NCI-H524 treated with DMSO at 0.1 percent for 48 hours (cell line): ENCODE results near the gene CCR2.

Experiments used
- DNase-seq: peaks from one replicate; lab custom pipeline; 2025; lab: John Stamatoyannopoulos, UW

The CCR2 gene

GRCh38 chr3:46405301-46406019 lies 51.5 kb downstream of the CCR2 start:
- DNase-seq = no peak

DNA sequence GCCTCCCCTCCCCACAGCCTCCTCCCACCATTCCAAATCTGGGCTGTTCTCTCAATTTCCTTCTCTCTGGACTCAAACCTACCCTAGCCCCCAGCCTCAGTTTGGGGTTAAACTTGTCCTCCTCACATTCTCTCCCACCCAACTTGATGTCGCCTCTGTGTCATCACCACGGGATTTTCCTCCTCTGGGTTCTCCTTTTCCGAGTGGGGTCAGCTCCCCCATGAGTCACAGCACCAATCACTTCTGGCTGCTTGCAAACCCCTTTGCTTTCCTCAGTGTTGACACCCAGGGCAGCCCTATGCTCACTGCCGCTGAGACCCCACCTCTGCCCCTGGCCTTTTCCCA lies 52.5 kb downstream of the CCR2 start:
- no peak for DNase-seq

- no peak for DNase-seq
These were observed 53.1 kb downstream of the CCR2 start, which contains the start of the genes CCR5AS and CCRL2 for GRCh38 chr3:46406788-46407611. TSS of gene CCR5AS (minus strand) at chr3:46407066. TSS of gene CCRL2 (plus strand) at chr3:46407259. CDS start at chr3:46408080, 821 bp downstream.

DNA sequence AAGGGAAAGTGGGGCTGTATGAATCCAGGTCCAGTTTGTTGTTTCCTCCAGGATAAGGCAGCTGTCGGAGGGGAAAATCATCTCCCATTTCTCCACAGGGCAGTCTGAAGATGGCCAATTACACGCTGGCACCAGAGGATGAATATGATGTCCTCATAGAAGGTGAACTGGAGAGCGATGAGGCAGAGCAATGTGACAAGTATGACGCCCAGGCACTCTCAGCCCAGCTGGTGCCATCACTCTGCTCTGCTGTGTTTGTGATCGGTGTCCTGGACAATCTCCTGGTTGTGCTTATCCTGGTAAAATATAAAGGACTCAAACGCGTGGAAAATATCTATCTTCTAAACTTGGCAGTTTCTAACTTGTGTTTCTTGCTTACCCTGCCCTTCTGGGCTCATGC lies 54.1 kb downstream of the CCR2 start:
- no peak for DNase-seq

- no peak for DNase-seq
These were observed 54.9 kb downstream of the CCR2 start for GRCh38 chr3:46408853-46409252.

GRCh38 chr3:46409739-46410489 lies 56.0 kb downstream of the CCR2 start:
- DNase-seq = no peak
